Measurements from ENCODE around the gene CLEC1A.
A peak's percentile ranks its signal among the peaks of the same experiment; 100 is the strongest.
"Not testable (repeated sequence)": the region's sequence is repeated elsewhere in the genome, so short reads cannot be mapped to it uniquely, and the experiment has no call there.

The CLEC1A gene

GRCh38 chr12:10033783-10034545 is 64.8 kb downstream of the CLEC1A start:
- no peak for DNase-seq

- DNase-seq: peak; percentile 97
These were observed 67.0 kb downstream of the CLEC1A start for GRCh38 chr12:10031771-10032175.

GRCh38 chr12:10031321-10031720 is 67.5 kb downstream of the CLEC1A start:
- DNase-seq: peak; percentile 56

- no peak for DNase-seq
These were observed 68.3 kb downstream of the CLEC1A start, which contains the start of gene CLEC9A for GRCh38 chr12:10030446-10030845. Gene CLEC9A, plus strand, starts transcription at chr12:10030682. Its CDS starts 22,006 bp downstream, at chr12:10052688.

GRCh38 chr12:10027721-10028120 is 71.1 kb downstream of the CLEC1A start:
- peak; percentile 33 for DNase-seq

- peak; percentile 4 for DNase-seq
These were observed 71.5 kb downstream of the CLEC1A start for GRCh38 chr12:10027311-10027710.

- not testable (repeated sequence) for DNase-seq
These were observed 72.1 kb downstream of the CLEC1A start for GRCh38 chr12:10026666-10027065.

- no peak for DNase-seq
These were observed 73.5 kb downstream of the CLEC1A start for GRCh38 chr12:10025236-10025635.

GRCh38 chr12:10021342-10021741 is 77.4 kb downstream of the CLEC1A start:
- DNase-seq: no peak

All from NCI-H226 (cell line).